Measurements from ENCODE around the gene ACAP3.

Gene ACAP3

DNA sequence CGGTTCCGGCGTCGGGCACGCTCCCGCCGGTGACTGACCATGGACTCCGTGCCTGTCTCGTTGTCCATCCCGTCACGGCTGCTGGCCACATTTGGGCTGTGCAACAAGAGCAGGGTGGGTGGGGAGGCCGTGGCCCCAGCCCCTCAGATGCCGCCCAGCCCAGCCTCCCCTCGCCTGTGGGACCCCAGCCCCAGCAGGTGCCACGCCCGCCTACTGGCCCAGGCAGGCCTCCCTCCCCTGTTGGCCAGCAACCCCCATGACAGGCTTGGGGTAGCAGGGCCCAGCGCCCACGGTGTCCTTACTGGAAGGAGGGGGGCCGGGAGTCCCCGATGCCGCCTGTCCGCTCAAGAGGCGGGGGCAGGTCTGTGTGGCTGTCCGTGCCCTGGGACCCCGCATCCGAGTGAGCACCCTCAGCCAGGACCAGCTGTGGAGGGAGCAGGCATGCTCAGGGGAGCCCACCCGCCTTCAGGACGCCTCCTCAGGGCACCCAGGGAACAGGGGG lies 34.4 kb upstream of the ACAP3 start:
- CTCF ChIA-PET: no interaction called here
- DNase-seq (ENCODE audit: extremely low spot score): no peak
- POLR2A ChIA-PET: no interaction called here
- TF ChIP-seq ZNF384 (IDR thresholded peaks at IDR 0.05) (no peak), FOXM1 (IDR thresholded peaks at IDR 0.05; ENCODE audit: borderline replicate concordance) (no peak), SP1 (IDR thresholded peaks at IDR 0.05) (no peak), SUZ12 (IDR thresholded peaks at IDR 0.05) (no peak), ARNT (IDR thresholded peaks at IDR 0.05) (no peak), CTBP1 (IDR thresholded peaks at IDR 0.05; ENCODE audit: borderline replicate concordance) (no peak), TARDBP (IDR thresholded peaks at IDR 0.05) (no peak), FOXK2 (IDR thresholded peaks at IDR 0.05) (no peak), NFRKB (IDR thresholded peaks at IDR 0.05) (no peak)

DNA sequence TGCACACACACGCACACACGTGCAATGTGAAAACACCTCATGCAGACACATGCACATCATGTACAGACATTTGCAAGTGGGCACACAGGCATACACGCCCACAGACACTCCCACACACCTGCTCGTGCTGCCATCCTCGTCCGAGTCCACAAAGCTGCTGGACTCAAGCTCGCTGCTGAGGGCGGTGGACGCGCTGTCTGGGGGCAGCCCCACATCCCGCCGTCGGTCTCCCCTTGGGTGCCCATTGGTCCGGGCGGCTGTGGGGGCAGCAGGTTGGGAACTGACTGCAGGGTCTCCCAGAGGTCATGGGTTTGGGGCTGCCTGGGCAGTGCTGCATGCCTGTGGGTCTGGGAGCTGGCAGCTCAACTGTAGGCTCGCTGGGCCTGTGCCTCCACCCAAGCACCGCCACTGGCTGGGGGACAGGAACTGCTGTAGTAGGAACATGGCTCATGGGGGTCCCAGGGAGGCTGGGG lies 33.9 kb upstream of the ACAP3 start:
- CTCF ChIA-PET: no interaction called here
- POLR2A ChIA-PET: no interaction called here
- DNase-seq (ENCODE audit: extremely low spot score): no peak
- TF ChIP-seq CTBP1 (IDR thresholded peaks at IDR 0.05; ENCODE audit: borderline replicate concordance) (no peak), LEF1 (IDR thresholded peaks at IDR 0.05; ENCODE audit: borderline replicate concordance) (no peak), L3MBTL2 (conservative IDR thresholded peaks at IDR 0.05) (no peak), SP1 (IDR thresholded peaks at IDR 0.05) (no peak), FOXA1 (IDR thresholded peaks at IDR 0.05) (no peak), FOXK2 (IDR thresholded peaks at IDR 0.05) (no peak), NFRKB (IDR thresholded peaks at IDR 0.05) (no peak)

GRCh38 chr1:1340791-1341548 lies 33.2 kb upstream of the ACAP3 start:
- no peak for DNase-seq (ENCODE audit: extremely low spot score)
- TF ChIP-seq TARDBP (IDR thresholded peaks at IDR 0.05) (peak; percentile 66), L3MBTL2 (conservative IDR thresholded peaks at IDR 0.05) (no peak)
- POLR2A ChIA-PET: no interaction called here
- CTCF ChIA-PET: no interaction called here

GRCh38 chr1:1340185-1340584 lies 32.5 kb upstream of the ACAP3 start:
- POLR2A ChIA-PET: no interaction called here
- CTCF ChIA-PET: no interaction called here
- TF ChIP-seq FOXK2 (IDR thresholded peaks at IDR 0.05) (no peak), SUZ12 (IDR thresholded peaks at IDR 0.05) (no peak), ELF4 (IDR thresholded peaks at IDR 0.05) (no peak), ZNF384 (IDR thresholded peaks at IDR 0.05) (no peak)
- no peak for DNase-seq (ENCODE audit: extremely low spot score)

- POLR2A ChIA-PET: interaction anchor here (1.1 kb wide), 1 partner anchor 10 kb away, joined by 3 read pairs; no protein-coding TSS in a partner anchor
- no peak for DNase-seq (ENCODE audit: extremely low spot score)
- CTCF ChIA-PET: no interaction called here
- TF ChIP-seq NFRKB (IDR thresholded peaks at IDR 0.05): no peak
- TF ChIP-seq TARDBP (IDR thresholded peaks at IDR 0.05): no peak
- no peak for TF ChIP-seq SP1 (IDR thresholded peaks at IDR 0.05)
- TF ChIP-seq L3MBTL2 (conservative IDR thresholded peaks at IDR 0.05): no peak
- TF ChIP-seq ZNF384 (IDR thresholded peaks at IDR 0.05): no peak
- no peak for TF ChIP-seq LEF1 (IDR thresholded peaks at IDR 0.05; ENCODE audit: borderline replicate concordance)
- no peak for TF ChIP-seq PKNOX1 (IDR thresholded peaks at IDR 0.05)
- no peak for TF ChIP-seq HDGF (IDR thresholded peaks at IDR 0.05; ENCODE audit: borderline replicate concordance)
- TF ChIP-seq CTBP1 (IDR thresholded peaks at IDR 0.05; ENCODE audit: borderline replicate concordance): no peak
- no peak for TF ChIP-seq ELF4 (IDR thresholded peaks at IDR 0.05)
These were observed 30.5 kb upstream of the ACAP3 start for GRCh38 chr1:1338278-1338677.

GRCh38 chr1:1337793-1338147 lies 30.0 kb upstream of the ACAP3 start:
- no peak for TF ChIP-seq ELF4 (IDR thresholded peaks at IDR 0.05)
- no peak for TF ChIP-seq PKNOX1 (IDR thresholded peaks at IDR 0.05)
- TF ChIP-seq HDGF (IDR thresholded peaks at IDR 0.05; ENCODE audit: borderline replicate concordance): no peak
- no peak for TF ChIP-seq LEF1 (IDR thresholded peaks at IDR 0.05; ENCODE audit: borderline replicate concordance)
- no peak for TF ChIP-seq BHLHE40 (IDR thresholded peaks at IDR 0.05; ENCODE audit: borderline replicate concordance)
- no peak for TF ChIP-seq L3MBTL2 (conservative IDR thresholded peaks at IDR 0.05)
- TF ChIP-seq SUZ12 (IDR thresholded peaks at IDR 0.05): no peak
- no peak for TF ChIP-seq ARNT (IDR thresholded peaks at IDR 0.05)
- TF ChIP-seq CTBP1 (IDR thresholded peaks at IDR 0.05; ENCODE audit: borderline replicate concordance): no peak

DNA sequence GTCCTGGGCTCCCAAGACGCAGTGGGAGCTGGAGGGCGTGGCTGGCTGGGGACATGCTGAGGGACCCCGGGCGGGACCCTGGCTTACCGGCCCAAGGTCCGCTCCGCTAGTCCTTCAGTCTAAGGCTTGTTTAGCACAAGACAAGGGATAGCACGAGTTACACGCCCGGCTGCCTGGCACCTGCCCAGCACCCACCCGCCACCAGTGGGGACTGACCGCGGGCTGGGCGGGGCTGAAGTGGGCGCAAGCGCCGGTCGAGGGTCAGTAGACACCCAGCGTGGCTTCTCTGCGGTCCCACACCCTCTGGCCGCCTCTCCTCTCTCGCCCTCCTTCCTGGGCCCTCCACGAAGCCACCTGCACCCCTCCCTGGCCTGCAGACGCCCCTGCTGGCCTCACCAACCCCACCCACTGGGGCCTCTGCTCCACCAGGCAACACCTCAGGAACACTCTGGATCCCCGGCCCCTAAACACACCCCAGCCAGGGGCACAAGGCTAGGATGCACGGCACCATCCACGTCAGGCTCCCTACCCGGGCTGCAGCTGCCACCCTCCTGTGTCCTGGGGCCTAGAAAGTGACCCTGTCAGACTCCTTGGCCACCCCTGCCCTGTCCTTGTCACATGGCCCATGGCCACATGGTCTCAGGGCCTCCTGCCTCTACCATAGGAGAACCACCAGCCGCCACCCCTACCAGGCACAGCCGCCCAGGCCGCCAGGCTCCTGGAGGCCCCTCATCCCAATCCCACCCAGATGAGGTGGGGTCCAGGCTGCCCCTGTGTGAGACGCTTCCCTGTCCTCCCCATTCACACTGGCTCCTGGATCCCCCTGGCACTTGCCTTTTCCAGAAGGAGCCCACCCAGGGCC lies 29.4 kb upstream of the ACAP3 start:
- CTCF ChIA-PET: no interaction called here
- no peak for TF ChIP-seq ARNT (IDR thresholded peaks at IDR 0.05)
- POLR2A ChIA-PET: interaction anchor here (0.9 to 1.1 kb wide), 2 partner anchors 10 to 11 kb away, joined by 3 to 4 read pairs; no protein-coding TSS in a partner anchor
- DNase-seq (ENCODE audit: extremely low spot score): no peak

More at GRCh38 chr1:1337793-1338147, 30.0 kb upstream of the ACAP3 start:
- DNase-seq (ENCODE audit: extremely low spot score): peak; percentile 61
- ChIA-PET CTCF (no interaction called here), POLR2A (interaction anchor here (1.1 kb wide), 1 partner anchor 10 kb away, joined by 3 read pairs; no protein-coding TSS in a partner anchor)

All from HEK293T (cell line).